Body of pancreas (tissue), 4 donors: ENCODE measurements around the gene PDHX. TPM values are rescaled to one million over a fixed set of nuclear protein-coding genes. Genes with fewer than 3 reads are reported as not detected.
A peak's percentile ranks its signal among the peaks of the same experiment; 100 is the strongest.

Experiments used
- ATAC-seq: fragments of 150-250 bp; one replicate; pipeline ENCODE4 v1.9.1; 2016
- DNase-seq, 4 donors: peaks; one replicate each; pipeline ENCODE4 v3.0.0-alpha.2; 2019
- H3K27ac ChIP-seq, 4 donors: fragments of 200-600 bp; sonication (generic); 1 replicate in 3 of 4; 2 replicates in 1 of 4; pipeline versions ENCODE4 v1.5.1 to v1.6.1; 2016 to 2019; ENCODE audit warnings: mild to moderate bottlenecking in 1 of 4, mixed read lengths in 1 of 4, moderate library complexity in 1 of 4
- H3K27me3 ChIP-seq, 2 donors: fragments of 200-600 bp; sonication (generic); one replicate each; pipeline ENCODE4 v1.6.0; 2016; ENCODE audit warnings: mild to moderate bottlenecking in 1 of 2
- H3K36me3 ChIP-seq, 2 donors: fragments of 200-600 bp; sonication (generic); replicated peaks in 1 of 2; 2 replicates each; pipeline ENCODE4 v1.5.1; 2016; ENCODE audit warnings: low read depth in 2 of 2; ENCODE audit not compliant: insufficient read depth in 1 of 2
- H3K4me1 ChIP-seq: fragments of 200-600 bp; sonication (generic); one replicate; pipeline ENCODE4 v1.6.0; 2016
- H3K4me3 ChIP-seq, 2 donors: fragments of 200-600 bp; sonication (generic); 1 replicate in 1 of 2; 2 replicates in 1 of 2; pipeline ENCODE4 v1.5.1; 2016 to 2019
- H3K9me3 ChIP-seq, 3 donors: fragments of 200-600 bp; sonication (generic); 1 replicate in 2 of 3; 2 replicates in 1 of 3; pipeline ENCODE4 v1.5.1; 2016
- CTCF ChIP-seq, 7 experiments: fragments of 450-650 bp in 4 of 7; fragments of 200-600 bp in 3 of 7; sonication (generic) in 3 of 7; IDR thresholded peaks; one replicate each; pipeline ENCODE4 v1.5.1; 2016 to 2019; ENCODE audit warnings: antibody characterized with exemption in 7 of 7
- POLR2A ChIP-seq, 3 donors: fragments of 450-650 bp; IDR thresholded peaks; one replicate each; pipeline ENCODE4 v1.6.1; 2016; ENCODE audit warnings: antibody characterized with exemption in 3 of 3, mild to moderate bottlenecking in 2 of 3
- WGBS, 2 donors: methylation state at CpG; one replicate each; pipeline ENCODE4 v1.1.5; 2017; 5-methylcytosine and 5-hydroxymethylcytosine counted together
- intact Hi-C: fragments of 100-400 bp; cut with DNase I; formaldehyde crosslinking; loops from one replicate; pipeline ENCODE4 v1.15.1; 2023
- total RNA-seq, 2 donors: library from RNA; depleted of rRNA; stranded (reverse); fragments of >200 nt; gene quantifications; one replicate each; pipeline ENCODE4 v1.1.0, GENCODE V29; 2016

Gene PDHX
- 10 to 100 TPM; 10.4 to 51.4 TPM for total RNA-seq

DNA sequence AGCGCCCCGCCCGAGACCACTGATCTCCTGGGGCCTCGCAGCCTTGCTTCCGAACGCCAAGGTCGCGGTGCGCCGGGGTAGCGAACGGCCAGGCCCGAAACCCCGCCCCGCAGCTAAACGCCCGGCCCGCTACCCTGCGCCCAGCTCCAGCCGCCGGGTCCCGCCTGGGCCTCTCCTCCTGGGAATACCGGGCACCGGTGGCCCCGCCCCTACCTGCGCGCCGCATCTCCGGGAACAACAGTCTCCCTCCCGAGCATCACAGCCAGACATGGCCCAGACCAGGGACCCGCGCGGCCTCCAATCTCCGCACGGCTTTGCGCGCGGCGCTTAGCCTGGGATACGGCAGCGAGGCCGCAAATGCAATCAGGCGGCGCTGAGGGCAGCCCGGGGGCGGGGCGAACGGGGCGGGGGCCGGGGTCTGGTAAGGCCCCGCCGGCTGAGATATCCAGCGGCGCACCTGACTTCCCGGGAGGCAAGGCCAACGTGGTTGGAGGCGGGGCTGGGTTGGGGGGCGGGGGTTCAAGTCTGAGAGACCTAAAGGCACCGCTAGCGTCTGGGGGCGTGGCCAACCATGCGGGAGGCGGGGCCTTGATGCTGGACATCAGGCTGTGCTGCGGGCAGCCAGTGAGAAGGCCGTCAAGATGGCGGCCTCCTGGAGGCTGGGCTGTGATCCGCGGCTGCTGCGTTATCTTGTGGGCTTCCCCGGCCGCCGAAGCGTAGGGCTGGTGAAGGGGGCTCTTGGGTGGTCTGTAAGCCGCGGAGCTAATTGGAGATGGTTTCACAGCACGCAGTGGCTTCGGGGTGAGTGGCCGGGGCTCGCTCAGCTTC, at the start of gene PDHX, which contains the start of gene APIP:
Gene PDHX (plus strand): TSS at position 604 of the 828 bp plus-strand sequence. CDS start 38 bp downstream, at position 642.
Gene APIP (minus strand): TSS at position 365 of the 828 bp plus-strand sequence. CDS start 95 bp downstream, at position 270.
- H3K4me1 ChIP-seq = peaks cover 40% of the 10 kb centered on the region
- 0% methylated on average over 22 to 75 of the region's 79 CpGs for WGBS, 2 donors
- intact Hi-C loops = no loop called here
- peak within 1 kb of the TSS; percentile 91 to 96 for H3K4me3 ChIP-seq
- peak within 1 kb of the TSS; percentile 95 to 99 (median 96) for H3K27ac ChIP-seq
- H3K9me3 ChIP-seq = no peaks in the 10 kb centered on the region
- ATAC-seq (peak; percentile 94), DNase-seq (peak; percentile 99 to 100 (median 100))
- peak; percentile 82 to 97 (median 95) for TF ChIP-seq POLR2A (IDR thresholded peaks at IDR 0.05)
- peak in 1 of 7 experiments; percentile 2 for TF ChIP-seq CTCF (IDR thresholded peaks at IDR 0.05)
- peaks cover 0 to 1% of the 10 kb centered on the region in 2 donors for H3K36me3 ChIP-seq
- H3K27me3 ChIP-seq = no peaks in the 10 kb centered on the region

GRCh38 chr11:34869425-34869824, 47.0 kb upstream of the PDHX start:
- no peaks in the 10 kb centered on the region for H3K36me3 ChIP-seq
- no peaks in the 10 kb centered on the region for H3K27me3 ChIP-seq
- no peak for ATAC-seq
- H3K4me1 ChIP-seq = no peaks in the 10 kb centered on the region
- no peak overlapping the region for H3K27ac ChIP-seq
- intact Hi-C loops = no loop called here
- WGBS, 2 donors = 67 to 69% methylated on average over 3 of the region's 3 CpGs
- H3K4me3 ChIP-seq = no peak overlapping the region
- DNase-seq = no peak
- no peaks in the 10 kb centered on the region for H3K9me3 ChIP-seq
- no peak for TF ChIP-seq POLR2A (IDR thresholded peaks at IDR 0.05)

DNA sequence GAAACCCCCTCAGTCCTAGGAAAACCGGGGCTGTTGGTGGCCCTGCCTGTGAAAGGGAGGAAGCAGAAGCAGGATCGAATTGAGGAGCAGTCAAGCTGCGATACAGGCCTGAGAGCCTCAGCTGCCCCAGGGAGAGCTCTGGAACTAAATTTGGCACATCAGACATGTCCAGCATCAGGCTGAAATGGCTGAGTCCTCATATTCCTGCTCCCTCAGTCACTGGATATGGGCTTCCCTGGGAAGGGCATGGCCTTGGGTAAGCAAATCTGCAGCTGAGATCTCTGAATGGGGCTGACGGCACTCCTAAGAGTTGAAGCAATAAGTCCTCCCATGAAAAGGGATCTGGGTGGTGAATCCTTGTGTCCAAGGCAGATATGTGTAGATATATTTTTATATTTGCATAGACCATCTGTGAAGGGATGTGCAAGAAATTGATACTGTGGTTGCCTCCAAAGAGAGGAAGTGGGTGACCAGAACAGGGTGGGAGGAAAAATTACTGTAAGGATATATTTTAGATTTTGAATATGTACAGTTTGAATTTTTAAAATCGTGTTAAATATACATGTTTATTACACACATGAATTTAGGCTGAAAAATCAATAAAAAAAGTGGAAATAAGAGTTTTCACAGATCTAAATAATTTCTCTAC, 45.7 kb upstream of the PDHX start:
- no peak for ATAC-seq
- no peak overlapping the region for H3K27ac ChIP-seq
- intact Hi-C loops = loop anchor here (10.0 kb wide), 1 partner anchor 306 kb away; no protein-coding TSS in a partner anchor
- H3K27me3 ChIP-seq = no peaks in the 10 kb centered on the region
- H3K9me3 ChIP-seq = no peaks in the 10 kb centered on the region
- TF ChIP-seq POLR2A (IDR thresholded peaks at IDR 0.05) = no peak
- TF ChIP-seq CTCF (IDR thresholded peaks at IDR 0.05) = no peak
- H3K36me3 ChIP-seq = no peaks in the 10 kb centered on the region
- H3K4me1 ChIP-seq = no peaks in the 10 kb centered on the region
- no peak overlapping the region for H3K4me3 ChIP-seq
- 77 to 88% methylated on average over 5 of the region's 5 CpGs for WGBS, 2 donors
- DNase-seq = no peak

DNA sequence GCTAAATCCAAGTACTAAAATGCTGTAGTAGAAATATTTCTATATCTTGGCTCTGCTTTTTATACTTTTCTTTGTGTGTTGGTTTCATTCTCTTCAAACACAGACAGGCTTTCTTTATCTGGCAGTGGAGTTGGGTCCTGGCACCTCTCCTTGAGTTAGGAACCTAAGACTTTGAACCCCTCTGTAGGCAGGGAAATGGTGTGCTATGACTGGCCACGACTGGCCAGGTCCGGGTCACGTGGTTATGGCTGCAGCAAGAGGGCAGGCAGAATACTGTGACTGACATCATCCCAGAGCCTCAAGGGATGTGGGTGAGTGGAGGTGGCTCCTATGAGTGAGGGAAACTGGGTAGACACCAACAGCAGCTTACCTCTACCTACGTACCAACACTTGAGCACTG, 42.2 kb upstream of the PDHX start:
- Histone ChIP-seq H3K36me3 (no peaks in the 10 kb centered on the region), H3K4me3 (no peak overlapping the region), H3K27ac (no peak overlapping the region), H3K9me3 (no peaks in the 10 kb centered on the region), H3K4me1 (no peaks in the 10 kb centered on the region), H3K27me3 (no peaks in the 10 kb centered on the region)
- TF ChIP-seq POLR2A (IDR thresholded peaks at IDR 0.05) (no peak), CTCF (IDR thresholded peaks at IDR 0.05) (no peak)
- ATAC-seq (no peak), DNase-seq (no peak)
- 89 to 92% methylated on average over 4 of the region's 4 CpGs for WGBS, 2 donors
- intact Hi-C loops = loop anchor here (10.0 kb wide), 1 partner anchor 309 kb away; no protein-coding TSS in a partner anchor

GRCh38 chr11:34877375-34877975, 38.9 kb upstream of the PDHX start:
- H3K36me3 ChIP-seq = no peaks in the 10 kb centered on the region
- 87 to 88% methylated on average over 3 of the region's 3 CpGs for WGBS, 2 donors
- no peak overlapping the region for H3K4me3 ChIP-seq
- H3K27ac ChIP-seq = no peak overlapping the region
- ATAC-seq = no peak
- intact Hi-C loops = loop anchor here (10.0 kb wide), 1 partner anchor 313 kb away; no protein-coding TSS in a partner anchor
- H3K9me3 ChIP-seq = no peaks in the 10 kb centered on the region
- no peaks in the 10 kb centered on the region for H3K4me1 ChIP-seq
- H3K27me3 ChIP-seq = no peaks in the 10 kb centered on the region
- TF ChIP-seq CTCF (IDR thresholded peaks at IDR 0.05) (no peak), POLR2A (IDR thresholded peaks at IDR 0.05) (no peak)
- DNase-seq = no peak
